ENCODE data around the gene EVL.

DNA sequence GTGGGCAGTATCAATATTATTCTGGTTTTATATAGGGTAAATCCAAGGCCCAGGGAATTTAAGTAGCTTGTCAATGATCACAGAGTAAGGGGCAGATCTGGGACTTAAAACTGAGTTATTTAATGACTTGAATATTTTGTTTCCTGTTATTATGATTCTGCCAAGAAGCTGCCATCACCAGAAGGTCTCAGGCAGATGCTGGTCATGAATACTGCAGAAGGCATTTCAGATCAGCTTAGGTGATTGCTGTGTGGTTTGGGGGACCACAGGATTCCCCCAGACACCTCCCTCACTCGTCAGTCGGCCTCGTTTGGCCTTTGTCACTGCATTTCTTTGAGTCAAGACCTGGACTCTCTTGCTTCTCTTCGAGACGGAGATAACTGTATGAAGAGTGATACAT, 47.7 kb upstream of the EVL start:
- TF ChIP-seq, protein P1, sequence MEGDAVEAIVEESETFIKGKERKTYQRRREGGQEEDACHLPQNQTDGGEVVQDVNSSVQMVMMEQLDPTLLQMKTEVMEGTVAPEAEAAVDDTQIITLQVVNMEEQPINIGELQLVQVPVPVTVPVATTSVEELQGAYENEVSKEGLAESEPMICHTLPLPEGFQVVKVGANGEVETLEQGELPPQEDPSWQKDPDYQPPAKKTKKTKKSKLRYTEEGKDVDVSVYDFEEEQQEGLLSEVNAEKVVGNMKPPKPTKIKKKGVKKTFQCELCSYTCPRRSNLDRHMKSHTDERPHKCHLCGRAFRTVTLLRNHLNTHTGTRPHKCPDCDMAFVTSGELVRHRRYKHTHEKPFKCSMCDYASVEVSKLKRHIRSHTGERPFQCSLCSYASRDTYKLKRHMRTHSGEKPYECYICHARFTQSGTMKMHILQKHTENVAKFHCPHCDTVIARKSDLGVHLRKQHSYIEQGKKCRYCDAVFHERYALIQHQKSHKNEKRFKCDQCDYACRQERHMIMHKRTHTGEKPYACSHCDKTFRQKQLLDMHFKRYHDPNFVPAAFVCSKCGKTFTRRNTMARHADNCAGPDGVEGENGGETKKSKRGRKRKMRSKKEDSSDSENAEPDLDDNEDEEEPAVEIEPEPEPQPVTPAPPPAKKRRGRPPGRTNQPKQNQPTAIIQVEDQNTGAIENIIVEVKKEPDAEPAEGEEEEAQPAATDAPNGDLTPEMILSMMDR (IDR thresholded peaks at IDR 0.05), result no peak
- TF ChIP-seq POLR2A (IDR thresholded peaks at IDR 0.05), result no peak
